HepG2 (cell line): Measurements from ENCODE around the gene RETREG2. TPM values are rescaled to one million over a fixed set of nuclear protein-coding genes. Genes with fewer than 3 reads are reported as not detected.

ENCODE experiments used
- ATM ChIP-seq: fragments of 450-650 bp; IDR thresholded peaks from 2 replicates; pipeline ENCODE4 v1.7.1; 2017; ENCODE audit warnings: mild to moderate bottlenecking, borderline replicate concordance
- ELF3 ChIP-seq: IDR thresholded peaks from 2 replicates; pipeline ENCODE4 v1.6.1; 2016; ENCODE audit warnings: missing genetic modification reagents, missing compliant biosample characterization
- FOXC1 ChIP-seq: sonication (generic); formaldehyde crosslinking; IDR thresholded peaks from 2 replicates; pipeline ENCODE4 v1.8.0; 2022; ENCODE audit warnings: mild to moderate bottlenecking, missing genetic modification reagents, borderline replicate concordance
- GLI4 ChIP-seq: sonication (generic); formaldehyde crosslinking; IDR thresholded peaks from 2 replicates; pipeline ENCODE4 v1.5.1; 2020; ENCODE audit warnings: missing genetic modification reagents, mild to moderate bottlenecking, moderate library complexity, borderline replicate concordance
- GMEB2 ChIP-seq: IDR thresholded peaks from 2 replicates; pipeline ENCODE4 v1.6.1; 2016; ENCODE audit warnings: missing biosample characterization, missing genetic modification reagents, low read depth
- NFKBIZ ChIP-seq: IDR thresholded peaks from 2 replicates; pipeline ENCODE4 v1.6.1; 2018; ENCODE audit warnings: missing genetic modification reagents, missing compliant biosample characterization
- PHF21A ChIP-seq: sonication (generic); formaldehyde crosslinking; IDR thresholded peaks from 2 replicates; pipeline ENCODE4 v1.5.0; 2020; ENCODE audit warnings: mild to moderate bottlenecking, missing genetic modification reagents
- POGK ChIP-seq: sonication (generic); formaldehyde crosslinking; conservative IDR thresholded peaks from 2 replicates; pipeline ENCODE4 v1.8.0; 2022; ENCODE audit warnings: mild to moderate bottlenecking, moderate library complexity, missing genetic modification reagents
- SATB2 ChIP-seq: sonication (generic); formaldehyde crosslinking; IDR thresholded peaks from 2 replicates; pipeline ENCODE4 v1.5.0; 2020; ENCODE audit warnings: missing genetic modification reagents
- SSRP1 ChIP-seq: IDR thresholded peaks from 2 replicates; pipeline ENCODE4 v1.6.1; 2016; ENCODE audit warnings: control low read depth
- ZBTB10 ChIP-seq: sonication (generic); formaldehyde crosslinking; IDR thresholded peaks from 2 replicates; pipeline ENCODE4 v1.4.0; 2020; ENCODE audit warnings: missing genetic modification reagents, borderline replicate concordance
- ZFP36 ChIP-seq: fragments of 150-350 bp; IDR thresholded peaks from 2 replicates; pipeline ENCODE4 v1.6.1; 2018; ENCODE audit warnings: borderline replicate concordance, low read length, low read depth; ENCODE audit not compliant: partially characterized antibody
- ZNF557 ChIP-seq: sonication (generic); formaldehyde crosslinking; IDR thresholded peaks from 2 replicates; pipeline ENCODE4 v1.4.0; 2020; ENCODE audit warnings: missing genetic modification reagents
- ZNF589 ChIP-seq: sonication (generic); formaldehyde crosslinking; conservative IDR thresholded peaks from 2 replicates; pipeline ENCODE4 v1.8.0; 2022; ENCODE audit warnings: mild to moderate bottlenecking, moderate library complexity, missing genetic modification reagents
- ZNF709 ChIP-seq: sonication (generic); formaldehyde crosslinking; IDR thresholded peaks from 2 replicates; pipeline ENCODE4 v1.5.0; 2020; ENCODE audit warnings: mild to moderate bottlenecking, missing genetic modification reagents
- ZNF724P ChIP-seq: sonication (generic); formaldehyde crosslinking; IDR thresholded peaks from 2 replicates; pipeline ENCODE4 v1.8.0; 2022; ENCODE audit warnings: missing genetic modification reagents, borderline replicate concordance
- ZNF776 ChIP-seq: sonication (generic); formaldehyde crosslinking; IDR thresholded peaks from 2 replicates; pipeline ENCODE4 v1.4.0; 2020; ENCODE audit warnings: mild to moderate bottlenecking, missing genetic modification reagents
- ZSCAN20 ChIP-seq: sonication (generic); formaldehyde crosslinking; IDR thresholded peaks from 2 replicates; pipeline ENCODE4 v1.4.0; 2020; ENCODE audit warnings: missing genetic modification reagents, mild to moderate bottlenecking, borderline replicate concordance
- ZXDC ChIP-seq: sonication (generic); formaldehyde crosslinking; IDR thresholded peaks from 2 replicates; pipeline ENCODE4 v1.5.0; 2020; ENCODE audit warnings: mild to moderate bottlenecking, missing genetic modification reagents
- ZZZ3 ChIP-seq: sonication (generic); formaldehyde crosslinking; IDR thresholded peaks from 2 replicates; pipeline ENCODE4 v1.4.0; 2020; ENCODE audit warnings: missing genetic modification reagents, mild to moderate bottlenecking, borderline replicate concordance
- polyA plus RNA-seq, 8 experiments: library from polyadenylated mRNA; depleted of rRNA in 3 of 8; stranded (reverse) in 7 of 8; unstranded in 1 of 8; fragments of >200 nt; fragmentation: Illumina TruSeq in 4 of 8; extraction: Trizol in 4 of 8; gene quantifications; 2 replicates each; pipeline versions ENCODE4 v1.2.1 to v1.2.3, GENCODE V29; 2011 to 2016; ENCODE audit warnings: low read depth in 4 of 8, missing spikeins in 1 of 8, mixed read lengths in 1 of 8; ENCODE audit not compliant: insufficient read depth in 1 of 8
- total RNA-seq, 5 experiments: library from RNA; depleted of rRNA; stranded (reverse); fragments of >200 nt; fragmentation: Illumina TruSeq; extraction: Trizol; gene quantifications; 2 replicates each; pipeline ENCODE4 v1.2.3, GENCODE V29; 2016; ENCODE audit warnings: low read depth in 1 of 5

The RETREG2 gene
- total and polyA plus RNA-seq, 2 of the 13 experiments (the other 11 are each of a cell fraction or from before 2014, with no cell fraction given) = 86.0 to 134 TPM

GRCh38 chr2:219177552-219178376, at the start of gene RETREG2 (continued):
- TF ChIP-seq ELF3 (CRISPR knock-in tag) = peak; percentile 82
- no peak for TF ChIP-seq SATB2 (CRISPR knock-in tag)
- TF ChIP-seq ZNF557 (CRISPR knock-in tag) = peak; percentile 92
- no peak for TF ChIP-seq ZBTB10 (CRISPR knock-in tag)
- no peak; the same call in 1 of the 2 replicates for TF ChIP-seq POGK
- peak; percentile 41; the same call in 1 of the 2 replicates for TF ChIP-seq ZXDC (CRISPR knock-in tag)
- TF ChIP-seq ZNF724P (CRISPR knock-in tag) = 0 out of 2 replicates have a peak, but pooled peaks have one; percentile 43
- no peak; the same call in 1 of the 2 replicates for TF ChIP-seq ZSCAN20 (CRISPR knock-in tag)
- TF ChIP-seq ZNF709 (CRISPR knock-in tag) = peak; percentile 83; the same call in 1 of the 2 replicates
- no peak for TF ChIP-seq GMEB2 (CRISPR knock-in tag)
- peak; percentile 54; the same call in 1 of the 2 replicates for TF ChIP-seq ZNF589 (CRISPR knock-in tag)
- peak; percentile 78 for TF ChIP-seq ZZZ3 (CRISPR knock-in tag)
- no peak for TF ChIP-seq ZFP36
- TF ChIP-seq ZNF776 (CRISPR knock-in tag) = peak; percentile 95; the same call in 1 of the 2 replicates
- no peak for TF ChIP-seq NFKBIZ (CRISPR knock-in tag)
- TF ChIP-seq SSRP1 (CRISPR knock-in tag) = peak; percentile 87; the same call in 1 of the 2 replicates
- TF ChIP-seq PHF21A (CRISPR knock-in tag) = peak; percentile 51; the same call in 1 of the 2 replicates
- peak; percentile 94; the same call in 1 of the 2 replicates for TF ChIP-seq FOXC1
- no peak for TF ChIP-seq ATM
- no peak for TF ChIP-seq GLI4 (CRISPR knock-in tag)
